HepG2 (cell line): ENCODE results near the gene LSM14B. TPM values are rescaled to one million over a fixed set of nuclear protein-coding genes. Genes with fewer than 3 reads are reported as not detected.

Experiments
- AGO1 ChIP-seq: fragments of 200-400 bp; formaldehyde crosslinking; IDR thresholded peaks from 2 replicates; pipeline ENCODE4 v1.6.1; 2017; ENCODE audit warnings: mild to moderate bottlenecking, low read depth, low read length, moderate library complexity; ENCODE audit not compliant: poor library complexity, severe bottlenecking
- DNMT1 ChIP-seq: sonication (generic); formaldehyde crosslinking; IDR thresholded peaks from 2 replicates; pipeline ENCODE4 v1.5.1; 2020; ENCODE audit warnings: mild to moderate bottlenecking, missing genetic modification reagents
- ETV5 ChIP-seq: IDR thresholded peaks from 2 replicates; pipeline ENCODE4 v1.6.1; 2018; ENCODE audit warnings: missing biosample characterization, missing genetic modification reagents, inconsistent platforms, borderline replicate concordance
- FOSL1 ChIP-seq: sonication (generic); formaldehyde crosslinking; IDR thresholded peaks from 2 replicates; pipeline ENCODE4 v1.9.0; 2021; ENCODE audit warnings: missing genetic modification reagents, borderline replicate concordance
- FOXA3 ChIP-seq: IDR thresholded peaks from 2 replicates; pipeline ENCODE4 v1.6.1; 2016; ENCODE audit warnings: missing genetic modification reagents, missing compliant biosample characterization
- HHEX ChIP-seq: IDR thresholded peaks from 2 replicates; pipeline ENCODE4 v1.6.1; 2016; ENCODE audit warnings: control low read depth
- MEIS2 ChIP-seq: sonication (generic); formaldehyde crosslinking; IDR thresholded peaks from 2 replicates; pipeline ENCODE4 v1.9.0; 2021; ENCODE audit warnings: mild to moderate bottlenecking, missing genetic modification reagents
- MYNN ChIP-seq: sonication (generic); formaldehyde crosslinking; IDR thresholded peaks from 2 replicates; pipeline ENCODE4 v1.4.0; 2020; ENCODE audit warnings: mild to moderate bottlenecking, low read depth, missing genetic modification reagents
- NFIC ChIP-seq: IDR thresholded peaks from 2 replicates; pipeline ENCODE4 v1.6.1; 2012; ENCODE audit warnings: mild to moderate bottlenecking, low read length, inconsistent platforms
- RNF2 ChIP-seq: fragments of 450-650 bp; conservative IDR thresholded peaks from 2 replicates; pipeline ENCODE4 v1.6.1; 2016; ENCODE audit warnings: low read depth
- SMAD1 ChIP-seq: sonication (generic); formaldehyde crosslinking; IDR thresholded peaks from 2 replicates; pipeline ENCODE4 v1.4.0; 2020; ENCODE audit warnings: missing genetic modification reagents, low read depth, mild to moderate bottlenecking, borderline replicate concordance
- ZFP41 ChIP-seq: sonication (generic); formaldehyde crosslinking; IDR thresholded peaks from 2 replicates; pipeline ENCODE4 v1.4.0; 2020; ENCODE audit warnings: mild to moderate bottlenecking, missing genetic modification reagents, borderline replicate concordance
- ZMYM2 ChIP-seq: sonication (generic); formaldehyde crosslinking; IDR thresholded peaks from 2 replicates; pipeline ENCODE4 v1.8.0; 2022; ENCODE audit warnings: mild to moderate bottlenecking, missing genetic modification reagents
- ZNF20 ChIP-seq: sonication (generic); formaldehyde crosslinking; IDR thresholded peaks from 2 replicates; pipeline ENCODE4 v1.4.0; 2020; ENCODE audit warnings: mild to moderate bottlenecking, moderate library complexity, missing genetic modification reagents
- ZNF446 ChIP-seq: sonication (generic); formaldehyde crosslinking; IDR thresholded peaks from 2 replicates; pipeline ENCODE4 v1.5.0; 2020; ENCODE audit warnings: mild to moderate bottlenecking, missing genetic modification reagents
- ZNF512B ChIP-seq: sonication (generic); formaldehyde crosslinking; IDR thresholded peaks from 2 replicates; pipeline ENCODE4 v1.5.1; 2020; ENCODE audit warnings: missing genetic modification reagents, mild to moderate bottlenecking, borderline replicate concordance
- ZNF530 ChIP-seq: sonication (generic); formaldehyde crosslinking; IDR thresholded peaks from 2 replicates; pipeline ENCODE4 v1.5.0; 2020; ENCODE audit warnings: low read depth, mild to moderate bottlenecking, missing genetic modification reagents
- ZNF567 ChIP-seq: sonication (generic); formaldehyde crosslinking; IDR thresholded peaks from 2 replicates; pipeline ENCODE4 v1.8.1; 2023; ENCODE audit warnings: mild to moderate bottlenecking, missing genetic modification reagents, borderline replicate concordance
- ZNF577 ChIP-seq: sonication (generic); formaldehyde crosslinking; IDR thresholded peaks from 2 replicates; pipeline ENCODE4 v1.4.0; 2020; ENCODE audit warnings: mild to moderate bottlenecking, low read depth, missing genetic modification reagents, borderline replicate concordance
- ZNF720 ChIP-seq: sonication (generic); formaldehyde crosslinking; IDR thresholded peaks from 2 replicates; pipeline ENCODE4 v1.4.0; 2020; ENCODE audit warnings: missing genetic modification reagents
- ZSCAN20 ChIP-seq: sonication (generic); formaldehyde crosslinking; IDR thresholded peaks from 2 replicates; pipeline ENCODE4 v1.4.0; 2020; ENCODE audit warnings: missing genetic modification reagents, mild to moderate bottlenecking, borderline replicate concordance
- polyA plus RNA-seq, 8 experiments: library from polyadenylated mRNA; depleted of rRNA in 3 of 8; stranded (reverse) in 7 of 8; unstranded in 1 of 8; fragments of >200 nt; fragmentation: Illumina TruSeq in 4 of 8; extraction: Trizol in 4 of 8; gene quantifications; 2 replicates each; pipeline versions ENCODE4 v1.2.1 to v1.2.3, GENCODE V29; 2011 to 2016; ENCODE audit warnings: low read depth in 4 of 8, missing spikeins in 1 of 8, mixed read lengths in 1 of 8; ENCODE audit not compliant: insufficient read depth in 1 of 8
- total RNA-seq, 5 experiments: library from RNA; depleted of rRNA; stranded (reverse); fragments of >200 nt; fragmentation: Illumina TruSeq; extraction: Trizol; gene quantifications; 2 replicates each; pipeline ENCODE4 v1.2.3, GENCODE V29; 2016; ENCODE audit warnings: low read depth in 1 of 5
- TF ChIP-seq, protein P1 (sequence below): sonication (generic); formaldehyde crosslinking; IDR thresholded peaks from 2 replicates; pipeline ENCODE4 v1.4.0; 2020; ENCODE audit warnings: missing genetic modification reagents

Gene LSM14B
- total and polyA plus RNA-seq, 2 of the 13 experiments (the other 11 are each of a cell fraction or from before 2014, with no cell fraction given), result 43.3 to 79.2 TPM

- TF ChIP-seq ZNF446 (CRISPR knock-in tag) (no peak), MEIS2 (CRISPR knock-in tag) (no peak), ZMYM2 (CRISPR knock-in tag) (no peak), ZNF720 (CRISPR knock-in tag) (no peak), ZSCAN20 (CRISPR knock-in tag) (no peak), ZNF512B (CRISPR knock-in tag) (no peak; the same call in 1 of the 2 replicates), ZNF567 (no peak), ETV5 (CRISPR knock-in tag) (peak; percentile 49), RNF2 (no peak), NFIC (no peak), FOSL1 (no peak), ZNF577 (CRISPR knock-in tag) (no peak), ZNF530 (no peak), ZFP41 (CRISPR knock-in tag) (no peak), SMAD1 (CRISPR knock-in tag) (peak; percentile 70; the same call in 1 of the 2 replicates), AGO1 (no peak), HHEX (CRISPR knock-in tag) (no peak), FOXA3 (CRISPR knock-in tag) (no peak), MYNN (CRISPR knock-in tag) (no peak), DNMT1 (CRISPR knock-in tag) (no peak), ZNF20 (no peak)
- TF ChIP-seq, protein P1, sequence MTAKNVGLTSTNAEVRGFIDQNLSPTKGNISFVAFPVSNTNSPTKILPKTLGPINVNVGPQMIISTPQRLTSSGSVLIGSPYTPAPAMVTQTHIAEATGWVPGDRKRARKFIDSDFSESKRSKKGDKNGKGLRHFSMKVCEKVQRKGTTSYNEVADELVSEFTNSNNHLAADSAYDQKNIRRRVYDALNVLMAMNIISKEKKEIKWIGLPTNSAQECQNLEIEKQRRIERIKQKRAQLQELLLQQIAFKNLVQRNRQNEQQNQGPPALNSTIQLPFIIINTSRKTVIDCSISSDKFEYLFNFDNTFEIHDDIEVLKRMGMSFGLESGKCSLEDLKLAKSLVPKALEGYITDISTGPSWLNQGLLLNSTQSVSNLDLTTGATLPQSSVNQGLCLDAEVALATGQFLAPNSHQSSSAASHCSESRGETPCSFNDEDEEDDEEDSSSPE, result no peak
Measured at GRCh38 chr20:62156592-62157386, 34.5 kb downstream of the LSM14B start (continued).
